HG02970 (cell line): Measurements from ENCODE around the gene ATPAF1.
"Not testable (repeated sequence)": the region's sequence is repeated elsewhere in the genome, so short reads cannot be mapped to it uniquely, and the experiment has no call there.

ENCODE experiments used
- ATAC-seq: cut with Tn5 transposase; IDR thresholded peaks from one replicate; pipeline ENCODE4 v1.9.1; 2021; ENCODE audit warnings: mild to moderate bottlenecking, moderate library complexity, moderate number of reproducible peaks; ENCODE audit not compliant: unreplicated experiment, low FRiP score

Gene ATPAF1, protein sequence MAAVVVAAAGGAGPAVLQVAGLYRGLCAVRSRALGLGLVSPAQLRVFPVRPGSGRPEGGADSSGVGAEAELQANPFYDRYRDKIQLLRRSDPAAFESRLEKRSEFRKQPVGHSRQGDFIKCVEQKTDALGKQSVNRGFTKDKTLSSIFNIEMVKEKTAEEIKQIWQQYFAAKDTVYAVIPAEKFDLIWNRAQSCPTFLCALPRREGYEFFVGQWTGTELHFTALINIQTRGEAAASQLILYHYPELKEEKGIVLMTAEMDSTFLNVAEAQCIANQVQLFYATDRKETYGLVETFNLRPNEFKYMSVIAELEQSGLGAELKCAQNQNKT

DNA sequence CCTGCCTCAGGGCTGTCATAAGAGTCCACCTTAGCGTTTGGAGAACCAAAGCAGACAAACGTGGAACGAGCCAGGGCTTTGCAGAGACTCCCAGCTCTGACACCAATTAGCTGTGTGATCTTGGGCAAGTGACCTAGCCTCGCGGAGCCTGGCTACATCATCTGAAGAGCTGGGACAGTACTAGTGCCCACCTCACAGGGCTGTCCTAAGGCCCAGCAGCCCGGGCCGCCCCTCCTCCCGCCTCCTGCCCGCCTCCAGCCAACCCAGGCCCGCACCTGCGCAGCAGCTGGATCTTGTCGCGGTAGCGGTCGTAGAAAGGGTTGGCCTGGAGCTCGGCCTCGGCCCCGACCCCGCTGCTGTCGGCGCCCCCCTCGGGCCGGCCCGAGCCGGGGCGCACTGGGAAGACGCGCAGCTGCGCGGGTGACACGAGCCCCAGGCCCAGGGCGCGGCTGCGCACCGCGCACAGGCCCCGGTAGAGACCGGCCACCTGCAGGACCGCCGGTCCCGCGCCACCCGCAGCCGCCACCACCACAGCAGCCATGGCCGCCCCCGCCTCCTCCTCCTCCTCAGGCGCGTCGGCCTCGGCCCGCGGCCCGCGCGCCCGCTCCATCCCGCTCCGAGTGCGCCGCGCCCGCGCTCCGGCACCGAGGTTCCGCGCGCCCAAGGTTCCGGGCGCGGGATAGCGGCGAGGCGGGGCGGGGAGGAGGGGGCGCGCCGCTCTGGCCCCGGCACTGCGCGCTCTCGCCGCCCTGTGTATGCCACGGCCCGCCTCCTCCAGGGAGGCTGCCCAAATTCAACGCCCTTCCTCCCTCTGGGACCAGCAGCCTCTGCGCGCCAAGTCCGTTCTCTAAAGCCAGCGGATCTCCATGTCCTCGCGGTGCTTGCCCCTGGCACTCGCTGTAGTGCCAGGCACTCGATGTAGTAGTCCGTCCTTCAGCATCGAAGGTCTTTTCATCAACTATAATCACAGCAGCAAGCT lies at the start of gene ATPAF1:
Gene ATPAF1, minus strand, starts transcription at position 583 of the 979 bp plus-strand sequence. Its CDS starts 42 bp downstream, at position 541.
- peak; percentile 51 for ATAC-seq

DNA sequence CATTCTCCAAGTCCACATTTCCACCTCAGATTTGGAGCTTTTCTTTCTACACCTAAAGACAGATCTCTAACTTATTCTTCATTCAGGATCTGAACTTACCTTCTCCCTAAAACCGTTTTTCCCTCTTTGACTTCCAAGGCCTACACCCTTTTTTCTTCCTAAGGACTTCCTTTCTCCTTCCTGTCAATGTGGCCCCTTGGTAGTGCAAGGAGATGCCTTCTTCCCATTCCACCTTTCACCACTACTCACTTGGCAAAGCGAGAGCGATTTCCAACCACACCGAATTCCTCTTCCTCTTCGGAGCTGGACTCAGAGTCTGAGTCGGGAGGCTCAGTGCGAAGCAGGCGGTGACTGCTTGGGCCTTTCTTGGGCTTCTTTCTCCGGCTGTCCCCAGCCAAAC lies 49.5 kb upstream of the ATPAF1 start:
- no peak for ATAC-seq

GRCh38 chr1:46714976-46715375 lies 46.8 kb upstream of the ATPAF1 start:
- no peak for ATAC-seq

DNA sequence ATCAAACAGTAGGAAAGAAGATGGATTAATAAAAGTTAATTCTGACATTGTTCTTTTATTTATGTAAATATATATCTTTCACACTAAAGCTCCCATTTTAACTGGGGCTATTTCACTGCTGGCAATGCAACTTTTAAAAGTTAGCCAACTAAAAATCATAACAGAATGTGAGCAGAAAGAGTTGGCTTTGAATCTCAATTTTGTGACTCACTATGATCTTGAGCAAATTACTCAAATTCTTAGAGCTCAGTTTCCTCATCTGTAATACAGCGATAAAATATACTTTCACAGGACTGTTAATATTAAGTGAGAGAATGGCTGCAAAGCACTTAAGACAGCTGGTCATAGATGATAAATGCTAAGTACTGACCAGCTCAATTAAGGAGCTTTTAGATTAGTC lies 40.0 kb upstream of the ATPAF1 start:
- no peak for ATAC-seq

DNA sequence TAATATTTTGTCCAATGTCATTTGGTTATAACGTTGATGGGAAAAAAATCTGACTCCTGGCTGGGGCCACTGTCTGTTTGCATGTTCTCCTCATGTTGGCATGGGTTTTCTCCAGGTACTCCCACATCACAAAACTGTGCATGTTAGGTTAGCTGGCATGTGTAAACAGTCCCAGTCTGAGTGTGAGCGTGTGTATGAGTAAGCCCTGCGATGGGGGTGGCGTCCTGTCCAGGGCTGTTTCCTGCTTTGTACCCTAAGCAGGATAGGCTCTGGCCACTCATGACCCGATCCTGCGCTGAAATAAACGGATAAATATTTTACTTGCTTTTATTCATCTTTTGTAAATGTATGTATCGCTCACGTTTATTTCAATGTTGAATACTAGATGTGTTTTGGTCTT lies 37.2 kb upstream of the ATPAF1 start:
- ATAC-seq: no peak

- ATAC-seq: no peak
These were observed 35.9 kb upstream of the ATPAF1 start for GRCh38 chr1:46703927-46704641.

DNA sequence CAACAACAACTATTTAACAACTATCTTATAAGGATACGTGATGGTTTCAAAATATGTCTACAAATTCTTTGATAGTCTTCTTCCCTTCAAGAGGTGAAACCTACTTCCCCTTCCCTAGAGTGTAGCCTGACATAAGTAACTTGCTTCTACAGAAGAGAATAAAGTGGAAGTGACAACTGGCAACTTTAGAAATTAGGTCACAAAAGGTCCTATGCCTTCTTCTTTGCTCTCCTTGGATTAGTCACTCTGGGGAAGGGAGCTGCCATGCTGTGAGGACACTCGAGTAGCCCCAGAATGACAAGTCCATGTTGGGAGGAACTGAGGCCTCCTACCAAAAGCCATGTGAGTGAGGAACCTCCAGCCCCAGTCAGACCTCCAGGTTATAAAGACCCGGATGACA lies 31.5 kb upstream of the ATPAF1 start:
- no peak for ATAC-seq

- no peak for ATAC-seq
These were observed 28.9 kb upstream of the ATPAF1 start for GRCh38 chr1:46697053-46697452.

DNA sequence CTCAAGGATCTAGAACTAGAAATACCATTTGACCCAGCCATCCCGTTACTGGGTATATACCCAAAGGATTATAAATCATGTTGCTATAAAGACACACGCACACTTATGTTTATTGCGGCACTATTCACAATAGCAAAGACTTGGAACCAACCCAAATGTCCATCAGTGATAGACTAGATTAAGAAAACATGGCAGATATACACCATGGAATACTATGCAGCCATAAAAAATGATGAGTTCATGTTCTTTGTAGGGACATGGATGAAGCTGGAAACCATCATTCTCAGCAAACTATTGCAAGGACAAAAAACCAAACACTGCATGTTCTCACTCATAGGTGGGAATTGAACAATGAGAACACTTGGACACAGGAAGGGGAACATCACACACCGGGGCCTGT lies 26.5 kb upstream of the ATPAF1 start:
- not testable (repeated sequence) for ATAC-seq

- ATAC-seq: no peak
These were observed 24.9 kb upstream of the ATPAF1 start for GRCh38 chr1:46692811-46693770.

GRCh38 chr1:46691997-46692790 lies 24.0 kb upstream of the ATPAF1 start:
- no peak for ATAC-seq

DNA sequence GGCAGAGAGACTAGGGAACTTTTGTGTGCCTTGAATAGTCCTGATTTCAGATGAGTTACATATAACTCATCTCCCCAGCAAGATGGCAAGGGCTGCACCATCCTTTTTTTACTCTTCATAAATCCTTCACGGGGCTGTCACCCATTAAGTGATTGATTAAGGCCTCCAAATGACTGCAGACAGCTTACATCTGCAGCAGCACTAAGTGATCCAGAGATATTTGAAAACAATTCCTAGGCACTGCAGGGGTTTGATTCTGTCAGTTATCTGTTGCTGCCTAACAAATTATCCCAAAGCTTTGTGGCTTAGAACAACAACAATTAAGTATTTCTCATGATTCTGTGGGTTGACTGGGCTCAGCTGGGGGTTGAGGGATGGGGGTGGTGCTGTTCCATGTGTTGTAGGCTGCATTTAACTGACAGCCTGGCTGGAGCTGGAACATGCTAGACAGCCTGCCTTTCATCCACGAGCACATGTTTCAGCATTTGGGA lies 22.8 kb upstream of the ATPAF1 start:
- no peak for ATAC-seq

- no peak for ATAC-seq
These were observed 21.7 kb upstream of the ATPAF1 start for GRCh38 chr1:46689897-46690296.

GRCh38 chr1:46689356-46689755 lies 21.2 kb upstream of the ATPAF1 start:
- ATAC-seq: no peak

GRCh38 chr1:46687921-46688509 lies 19.9 kb upstream of the ATPAF1 start:
- ATAC-seq: no peak

DNA sequence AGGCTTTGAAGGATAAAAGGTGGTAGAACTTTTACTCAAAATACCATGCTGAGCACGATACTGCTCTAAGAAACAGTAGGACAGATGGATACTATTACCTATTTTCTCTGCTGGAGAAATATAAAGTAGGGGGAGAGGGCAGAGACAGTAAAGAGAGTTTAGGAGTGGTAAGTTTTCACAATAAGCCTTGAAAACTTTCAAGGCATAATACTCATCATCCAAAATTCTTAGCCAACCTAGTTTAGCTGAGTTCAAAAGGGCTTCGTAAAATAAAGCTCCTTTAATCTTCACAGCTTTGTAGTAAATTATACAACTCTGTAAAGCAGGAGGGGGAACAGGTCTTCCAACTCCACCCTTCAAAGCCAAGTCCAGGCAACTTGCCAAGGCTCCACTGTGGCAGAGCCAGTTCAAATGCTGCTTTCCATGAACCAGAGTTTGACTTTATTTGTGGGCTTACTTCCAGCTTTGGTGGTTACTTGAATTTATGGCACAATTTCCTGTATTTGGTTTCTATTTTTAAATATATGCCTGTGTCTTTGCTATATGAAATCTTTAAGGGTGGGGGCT lies 19.0 kb upstream of the ATPAF1 start:
- no peak for ATAC-seq

- no peak for ATAC-seq
These were observed 18.1 kb upstream of the ATPAF1 start for GRCh38 chr1:46686255-46686654.

DNA sequence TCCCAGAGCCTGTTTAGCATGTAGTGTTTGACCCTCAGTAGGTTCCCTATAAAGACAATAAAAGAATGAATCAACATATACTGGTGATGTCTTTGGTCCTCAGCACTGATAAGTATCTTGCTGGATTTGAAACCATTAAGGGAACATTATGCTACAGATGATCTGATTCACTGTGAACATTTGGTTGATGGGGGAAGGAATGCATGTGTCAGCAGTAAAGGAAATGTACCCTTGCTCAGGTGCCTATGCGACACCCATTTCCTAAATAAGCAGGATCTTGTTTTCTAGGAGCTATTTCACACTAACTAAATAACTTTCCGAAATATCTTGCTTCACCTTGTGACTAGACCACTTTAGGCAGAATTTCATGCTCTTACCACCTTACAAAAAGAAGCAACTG lies 16.5 kb upstream of the ATPAF1 start:
- ATAC-seq: no peak
